GM12878 (cell line): ENCODE results near the gene IFI30. TPM values are rescaled to one million over a fixed set of nuclear protein-coding genes. Genes with fewer than 3 reads are reported as not detected.

ENCODE experiments used
- CBX3 ChIP-seq: fragments of 200-600 bp; sonication (generic); IDR thresholded peaks from 2 replicates; pipeline ENCODE4 v1.6.1; 2016; ENCODE audit warnings: low read depth, borderline replicate concordance
- CBX5 ChIP-seq: sonication (generic); IDR thresholded peaks from 2 replicates; pipeline ENCODE4 v1.6.1; 2016; ENCODE audit warnings: low read depth, moderate library complexity, mild to moderate bottlenecking, inconsistent platforms
- CREM ChIP-seq: IDR thresholded peaks from 2 replicates; pipeline ENCODE4 v1.6.1; 2014; ENCODE audit warnings: antibody characterized with exemption, low read depth
- FOXM1 ChIP-seq: IDR thresholded peaks from 2 replicates; pipeline ENCODE4 v1.6.1; 2012; ENCODE audit warnings: low read depth, mild to moderate bottlenecking, inconsistent platforms, low read length, moderate library complexity
- MXI1 ChIP-seq: fragments of 150-350 bp; IDR thresholded peaks from 2 replicates; pipeline ENCODE4 v1.6.1; 2011; ENCODE audit warnings: low read depth, mild to moderate bottlenecking, inconsistent platforms, low read length, improper control_type of control experiment
- MYC ChIP-seq: IDR thresholded peaks from 2 replicates; pipeline ENCODE4 v1.6.1; 2011; ENCODE audit warnings: mild to moderate bottlenecking, low read length, moderate library complexity, inconsistent platforms; ENCODE audit not compliant: insufficient read depth, insufficient replicate concordance, insufficient read length, severe bottlenecking
- NFYA ChIP-seq: IDR thresholded peaks from 2 replicates; pipeline ENCODE4 v1.6.1; 2011; ENCODE audit warnings: low read depth, mild to moderate bottlenecking, low read length, improper control_type of control experiment, borderline replicate concordance
- RFX5 ChIP-seq: IDR thresholded peaks from 2 replicates; pipeline ENCODE4 v1.6.1; 2011; ENCODE audit warnings: low read depth, low read length, improper control_type of control experiment
- SREBF1 ChIP-seq: IDR thresholded peaks from 2 replicates; pipeline ENCODE4 v1.6.1; 2012; ENCODE audit warnings: mild to moderate bottlenecking, low read length
- TCF7 ChIP-seq: IDR thresholded peaks from 2 replicates; pipeline ENCODE4 v1.6.1; 2014; ENCODE audit warnings: antibody characterized with exemption, borderline replicate concordance
- ZBED1 ChIP-seq: IDR thresholded peaks from 2 replicates; pipeline ENCODE4 v1.6.1; 2016; ENCODE audit warnings: borderline replicate concordance
- ZNF274 ChIP-seq: IDR thresholded peaks from one replicate; pipeline ENCODE4 v1.8.0; 2011; ENCODE audit not compliant: insufficient read length, insufficient read depth
- ZNF622 ChIP-seq: fragments of 450-650 bp; IDR thresholded peaks from 2 replicates; pipeline ENCODE4 v1.6.1; 2017; ENCODE audit warnings: mild to moderate bottlenecking, inconsistent platforms
- polyA plus RNA-seq, 11 experiments: library from polyadenylated mRNA; depleted of rRNA in 4 of 11; unstranded in 6 of 11; stranded (reverse) in 5 of 11; fragments of >200 nt; fragmentation: Nextera tagmentation in 4 of 11; fragmentation: Illumina TruSeq in 1 of 11; extraction: Ambion mirVana in 4 of 11; extraction: Trizol in 1 of 11; gene quantifications; 1 replicate in 1 of 11; 2 replicates in 10 of 11; pipeline versions ENCODE4 v1.2.1 to v1.2.3, GENCODE V29; 2011 to 2016; ENCODE audit warnings: inconsistent platforms in 2 of 11, missing spikeins in 2 of 11, low read depth in 1 of 11
- total RNA-seq, 4 experiments: library from RNA; depleted of rRNA in 3 of 4; stranded (reverse); fragments of >200 nt in 3 of 4; fragmentation: Illumina TruSeq in 1 of 4; extraction: Trizol in 1 of 4; gene quantifications; 2 replicates each; pipeline versions ENCODE4 v1.2.1 to v1.2.3, GENCODE V29; 2013 to 2021
- TF ChIP-seq, protein P1 (sequence below): fragments of 450-650 bp; IDR thresholded peaks from 2 replicates; pipeline ENCODE4 v1.6.1; 2017; ENCODE audit warnings: borderline replicate concordance
- TF ChIP-seq, protein P2 (sequence below): fragments of 450-650 bp; IDR thresholded peaks from 2 replicates; pipeline ENCODE4 v1.6.1; 2016; ENCODE audit warnings: mild to moderate bottlenecking
- TF ChIP-seq, protein P3 (sequence below): fragments of 450-650 bp; IDR thresholded peaks from 2 replicates; pipeline ENCODE4 v1.6.1; 2014; ENCODE audit warnings: mild to moderate bottlenecking
- TF ChIP-seq, protein P4 (sequence below): fragments of 450-650 bp; conservative IDR thresholded peaks from 2 replicates; pipeline ENCODE4 v1.6.1; 2017; ENCODE audit warnings: mild to moderate bottlenecking, moderate library complexity
- TF ChIP-seq, protein P5 (sequence below): fragments of 450-650 bp; formaldehyde crosslinking; IDR thresholded peaks from 2 replicates; pipeline ENCODE4 v1.4.0; 2022; ENCODE audit warnings: mild to moderate bottlenecking, moderate library complexity
- TF ChIP-seq, protein P6 (sequence below): fragments of 450-650 bp; IDR thresholded peaks from 2 replicates; pipeline ENCODE4 v1.6.1; 2017; ENCODE audit warnings: mild to moderate bottlenecking, low read depth, inconsistent platforms; ENCODE audit not compliant: poor library complexity, severe bottlenecking

Gene IFI30
- total and polyA plus RNA-seq, 10 of the 15 experiments (the other 5 are each of a cell fraction or from before 2014, with no cell fraction given) = 221 to 1,112 (median 451) TPM

DNA sequence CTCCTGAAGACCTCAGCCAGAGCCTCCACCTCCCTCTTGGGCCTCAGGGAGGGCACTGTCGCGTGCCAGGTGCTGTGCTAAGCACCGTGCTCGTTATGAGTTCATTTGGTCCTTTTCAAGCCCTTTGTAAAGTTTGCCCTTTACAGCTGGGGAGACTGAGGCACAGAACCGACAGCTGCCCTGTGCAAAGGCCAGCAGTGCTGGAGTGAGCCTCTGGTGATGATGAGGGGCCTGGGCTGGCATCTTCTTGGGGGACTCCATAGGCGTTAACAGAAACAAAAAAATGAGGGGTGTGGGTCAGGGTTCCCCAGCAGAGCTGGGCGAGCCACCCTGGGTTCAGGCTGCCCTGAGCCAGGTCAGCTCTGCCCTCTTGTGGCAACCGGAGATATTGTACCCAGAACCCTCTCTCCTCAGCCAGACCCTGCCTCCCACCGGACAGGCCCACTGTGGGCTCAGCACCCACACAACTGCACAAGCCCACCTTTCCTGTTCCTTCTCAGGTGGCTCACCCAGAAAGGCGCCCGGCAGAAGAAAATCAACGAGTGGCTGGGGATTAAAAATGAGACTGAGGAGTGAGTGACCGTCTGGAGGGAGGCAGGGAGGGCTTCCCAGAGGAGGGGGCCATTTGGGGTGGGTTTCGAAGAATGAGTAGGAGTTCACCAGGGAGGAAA, 5.5 kb upstream of the IFI30 start (continued):
- TF ChIP-seq ZNF622 (no peak), ZNF274 (no peak), MXI1 (0 out of 2 replicates have a peak, but pooled peaks have one; percentile 25), SREBF1 (no peak), CREM (no peak), ZBED1 (no peak), CBX3 (no peak), MYC (no peak), FOXM1 (no peak), CBX5 (no peak), NFYA (no peak), TCF7 (no peak), RFX5 (no peak)
- TF ChIP-seq, protein P1, sequence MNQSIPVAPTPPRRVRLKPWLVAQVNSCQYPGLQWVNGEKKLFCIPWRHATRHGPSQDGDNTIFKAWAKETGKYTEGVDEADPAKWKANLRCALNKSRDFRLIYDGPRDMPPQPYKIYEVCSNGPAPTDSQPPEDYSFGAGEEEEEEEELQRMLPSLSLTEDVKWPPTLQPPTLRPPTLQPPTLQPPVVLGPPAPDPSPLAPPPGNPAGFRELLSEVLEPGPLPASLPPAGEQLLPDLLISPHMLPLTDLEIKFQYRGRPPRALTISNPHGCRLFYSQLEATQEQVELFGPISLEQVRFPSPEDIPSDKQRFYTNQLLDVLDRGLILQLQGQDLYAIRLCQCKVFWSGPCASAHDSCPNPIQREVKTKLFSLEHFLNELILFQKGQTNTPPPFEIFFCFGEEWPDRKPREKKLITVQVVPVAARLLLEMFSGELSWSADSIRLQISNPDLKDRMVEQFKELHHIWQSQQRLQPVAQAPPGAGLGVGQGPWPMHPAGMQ = no peak
- TF ChIP-seq, protein P2, sequence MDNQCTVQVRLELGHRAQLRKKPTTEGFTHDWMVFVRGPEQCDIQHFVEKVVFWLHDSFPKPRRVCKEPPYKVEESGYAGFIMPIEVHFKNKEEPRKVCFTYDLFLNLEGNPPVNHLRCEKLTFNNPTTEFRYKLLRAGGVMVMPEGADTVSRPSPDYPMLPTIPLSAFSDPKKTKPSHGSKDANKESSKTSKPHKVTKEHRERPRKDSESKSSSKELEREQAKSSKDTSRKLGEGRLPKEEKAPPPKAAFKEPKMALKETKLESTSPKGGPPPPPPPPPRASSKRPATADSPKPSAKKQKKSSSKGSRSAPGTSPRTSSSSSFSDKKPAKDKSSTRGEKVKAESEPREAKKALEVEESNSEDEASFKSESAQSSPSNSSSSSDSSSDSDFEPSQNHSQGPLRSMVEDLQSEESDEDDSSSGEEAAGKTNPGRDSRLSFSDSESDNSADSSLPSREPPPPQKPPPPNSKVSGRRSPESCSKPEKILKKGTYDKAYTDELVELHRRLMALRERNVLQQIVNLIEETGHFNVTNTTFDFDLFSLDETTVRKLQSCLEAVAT = no peak; the same call in 1 of the 2 replicates
- TF ChIP-seq, protein P3, sequence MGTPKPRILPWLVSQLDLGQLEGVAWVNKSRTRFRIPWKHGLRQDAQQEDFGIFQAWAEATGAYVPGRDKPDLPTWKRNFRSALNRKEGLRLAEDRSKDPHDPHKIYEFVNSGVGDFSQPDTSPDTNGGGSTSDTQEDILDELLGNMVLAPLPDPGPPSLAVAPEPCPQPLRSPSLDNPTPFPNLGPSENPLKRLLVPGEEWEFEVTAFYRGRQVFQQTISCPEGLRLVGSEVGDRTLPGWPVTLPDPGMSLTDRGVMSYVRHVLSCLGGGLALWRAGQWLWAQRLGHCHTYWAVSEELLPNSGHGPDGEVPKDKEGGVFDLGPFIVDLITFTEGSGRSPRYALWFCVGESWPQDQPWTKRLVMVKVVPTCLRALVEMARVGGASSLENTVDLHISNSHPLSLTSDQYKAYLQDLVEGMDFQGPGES = no peak
- TF ChIP-seq, protein P4, sequence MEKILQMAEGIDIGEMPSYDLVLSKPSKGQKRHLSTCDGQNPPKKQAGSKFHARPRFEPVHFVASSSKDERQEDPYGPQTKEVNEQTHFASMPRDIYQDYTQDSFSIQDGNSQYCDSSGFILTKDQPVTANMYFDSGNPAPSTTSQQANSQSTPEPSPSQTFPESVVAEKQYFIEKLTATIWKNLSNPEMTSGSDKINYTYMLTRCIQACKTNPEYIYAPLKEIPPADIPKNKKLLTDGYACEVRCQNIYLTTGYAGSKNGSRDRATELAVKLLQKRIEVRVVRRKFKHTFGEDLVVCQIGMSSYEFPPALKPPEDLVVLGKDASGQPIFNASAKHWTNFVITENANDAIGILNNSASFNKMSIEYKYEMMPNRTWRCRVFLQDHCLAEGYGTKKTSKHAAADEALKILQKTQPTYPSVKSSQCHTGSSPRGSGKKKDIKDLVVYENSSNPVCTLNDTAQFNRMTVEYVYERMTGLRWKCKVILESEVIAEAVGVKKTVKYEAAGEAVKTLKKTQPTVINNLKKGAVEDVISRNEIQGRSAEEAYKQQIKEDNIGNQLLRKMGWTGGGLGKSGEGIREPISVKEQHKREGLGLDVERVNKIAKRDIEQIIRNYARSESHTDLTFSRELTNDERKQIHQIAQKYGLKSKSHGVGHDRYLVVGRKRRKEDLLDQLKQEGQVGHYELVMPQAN = no peak
- TF ChIP-seq, protein P5, sequence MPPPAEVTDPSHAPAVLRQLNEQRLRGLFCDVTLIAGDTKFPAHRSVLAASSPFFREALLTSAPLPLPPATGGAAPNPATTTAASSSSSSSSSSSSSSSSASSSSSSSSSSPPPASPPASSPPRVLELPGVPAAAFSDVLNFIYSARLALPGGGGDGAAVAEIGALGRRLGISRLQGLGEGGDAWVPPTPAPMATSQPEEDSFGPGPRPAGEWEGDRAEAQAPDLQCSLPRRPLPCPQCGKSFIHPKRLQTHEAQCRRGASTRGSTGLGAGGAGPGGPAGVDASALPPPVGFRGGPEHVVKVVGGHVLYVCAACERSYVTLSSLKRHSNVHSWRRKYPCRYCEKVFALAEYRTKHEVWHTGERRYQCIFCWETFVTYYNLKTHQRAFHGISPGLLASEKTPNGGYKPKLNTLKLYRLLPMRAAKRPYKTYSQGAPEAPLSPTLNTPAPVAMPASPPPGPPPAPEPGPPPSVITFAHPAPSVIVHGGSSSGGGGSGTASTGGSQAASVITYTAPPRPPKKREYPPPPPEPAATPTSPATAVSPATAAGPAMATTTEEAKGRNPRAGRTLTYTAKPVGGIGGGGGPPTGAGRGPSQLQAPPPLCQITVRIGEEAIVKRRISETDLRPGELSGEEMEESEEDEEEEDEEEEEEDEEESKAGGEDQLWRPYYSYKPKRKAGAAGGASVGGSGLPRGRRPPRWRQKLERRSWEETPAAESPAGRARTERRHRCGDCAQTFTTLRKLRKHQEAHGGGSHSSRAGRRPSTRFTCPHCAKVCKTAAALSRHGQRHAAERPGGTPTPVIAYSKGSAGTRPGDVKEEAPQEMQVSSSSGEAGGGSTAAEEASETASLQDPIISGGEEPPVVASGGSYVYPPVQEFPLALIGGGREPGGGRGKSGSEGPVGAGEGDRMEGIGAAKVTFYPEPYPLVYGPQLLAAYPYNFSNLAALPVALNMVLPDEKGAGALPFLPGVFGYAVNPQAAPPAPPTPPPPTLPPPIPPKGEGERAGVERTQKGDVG (CRISPR knock-in tag) = no peak
- TF ChIP-seq, protein P6, sequence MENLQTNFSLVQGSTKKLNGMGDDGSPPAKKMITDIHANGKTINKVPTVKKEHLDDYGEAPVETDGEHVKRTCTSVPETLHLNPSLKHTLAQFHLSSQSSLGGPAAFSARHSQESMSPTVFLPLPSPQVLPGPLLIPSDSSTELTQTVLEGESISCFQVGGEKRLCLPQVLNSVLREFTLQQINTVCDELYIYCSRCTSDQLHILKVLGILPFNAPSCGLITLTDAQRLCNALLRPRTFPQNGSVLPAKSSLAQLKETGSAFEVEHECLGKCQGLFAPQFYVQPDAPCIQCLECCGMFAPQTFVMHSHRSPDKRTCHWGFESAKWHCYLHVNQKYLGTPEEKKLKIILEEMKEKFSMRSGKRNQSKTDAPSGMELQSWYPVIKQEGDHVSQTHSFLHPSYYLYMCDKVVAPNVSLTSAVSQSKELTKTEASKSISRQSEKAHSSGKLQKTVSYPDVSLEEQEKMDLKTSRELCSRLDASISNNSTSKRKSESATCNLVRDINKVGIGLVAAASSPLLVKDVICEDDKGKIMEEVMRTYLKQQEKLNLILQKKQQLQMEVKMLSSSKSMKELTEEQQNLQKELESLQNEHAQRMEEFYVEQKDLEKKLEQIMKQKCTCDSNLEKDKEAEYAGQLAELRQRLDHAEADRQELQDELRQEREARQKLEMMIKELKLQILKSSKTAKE = peak; percentile 23
